Colon (tissue), 2 donors: ENCODE results near the gene LRRC8D.

ENCODE experiments used
- FAIRE-seq: peaks from 2 replicates; lab custom pipeline; 2012; peaks lifted over from hg19 to GRCh38; lab: Jason Lieb, UNC
- donor health status: control.
- donor health status: control.

Gene LRRC8D

GRCh38 chr1:89871768-89872473 lies 51.1 kb downstream of the LRRC8D start:
- FAIRE-seq: no peak

- FAIRE-seq: no peak
These were observed 51.7 kb downstream of the LRRC8D start for GRCh38 chr1:89872567-89872966.

GRCh38 chr1:89873288-89873687 lies 52.5 kb downstream of the LRRC8D start:
- no peak for FAIRE-seq

- FAIRE-seq: no peak
These were observed 52.9 kb downstream of the LRRC8D start for GRCh38 chr1:89873770-89874169.

- no peak for FAIRE-seq
These were observed 55.6 kb downstream of the LRRC8D start for GRCh38 chr1:89876463-89876862.

- no peak for FAIRE-seq
These were observed 56.9 kb downstream of the LRRC8D start for GRCh38 chr1:89877756-89878155.

- no peak for FAIRE-seq
These were observed 57.4 kb downstream of the LRRC8D start for GRCh38 chr1:89878256-89878655.

GRCh38 chr1:89880679-89881078 lies 59.8 kb downstream of the LRRC8D start:
- FAIRE-seq: no peak

GRCh38 chr1:89881415-89882058 lies 60.7 kb downstream of the LRRC8D start:
- FAIRE-seq: no peak

- no peak for FAIRE-seq
These were observed 61.7 kb downstream of the LRRC8D start for GRCh38 chr1:89882348-89883029.

- no peak for FAIRE-seq
These were observed 62.2 kb downstream of the LRRC8D start for GRCh38 chr1:89883030-89883379.

GRCh38 chr1:89884718-89885596 lies 64.1 kb downstream of the LRRC8D start:
- no peak for FAIRE-seq

- no peak for FAIRE-seq
These were observed 66.4 kb downstream of the LRRC8D start for GRCh38 chr1:89887270-89887669.

GRCh38 chr1:89887713-89888112 lies 66.9 kb downstream of the LRRC8D start:
- no peak for FAIRE-seq

- FAIRE-seq: no peak
These were observed 67.9 kb downstream of the LRRC8D start for GRCh38 chr1:89888480-89889322.

GRCh38 chr1:89889323-89889615 lies 68.4 kb downstream of the LRRC8D start:
- no peak for FAIRE-seq

- no peak for FAIRE-seq
These were observed 69.4 kb downstream of the LRRC8D start for GRCh38 chr1:89890085-89890752.

- FAIRE-seq: no peak
These were observed 72.0 kb downstream of the LRRC8D start for GRCh38 chr1:89892816-89893215.

- FAIRE-seq: no peak
These were observed 73.7 kb downstream of the LRRC8D start for GRCh38 chr1:89894210-89895201.
